GM18517 (cell line): ENCODE results near the gene SOX10.

Source experiments
- ATAC-seq: cut with Tn5 transposase; IDR thresholded peaks from one replicate; pipeline ENCODE4 v1.9.1; 2021; ENCODE audit warnings: mild to moderate bottlenecking, moderate library complexity; ENCODE audit not compliant: unreplicated experiment

The SOX10 gene

DNA sequence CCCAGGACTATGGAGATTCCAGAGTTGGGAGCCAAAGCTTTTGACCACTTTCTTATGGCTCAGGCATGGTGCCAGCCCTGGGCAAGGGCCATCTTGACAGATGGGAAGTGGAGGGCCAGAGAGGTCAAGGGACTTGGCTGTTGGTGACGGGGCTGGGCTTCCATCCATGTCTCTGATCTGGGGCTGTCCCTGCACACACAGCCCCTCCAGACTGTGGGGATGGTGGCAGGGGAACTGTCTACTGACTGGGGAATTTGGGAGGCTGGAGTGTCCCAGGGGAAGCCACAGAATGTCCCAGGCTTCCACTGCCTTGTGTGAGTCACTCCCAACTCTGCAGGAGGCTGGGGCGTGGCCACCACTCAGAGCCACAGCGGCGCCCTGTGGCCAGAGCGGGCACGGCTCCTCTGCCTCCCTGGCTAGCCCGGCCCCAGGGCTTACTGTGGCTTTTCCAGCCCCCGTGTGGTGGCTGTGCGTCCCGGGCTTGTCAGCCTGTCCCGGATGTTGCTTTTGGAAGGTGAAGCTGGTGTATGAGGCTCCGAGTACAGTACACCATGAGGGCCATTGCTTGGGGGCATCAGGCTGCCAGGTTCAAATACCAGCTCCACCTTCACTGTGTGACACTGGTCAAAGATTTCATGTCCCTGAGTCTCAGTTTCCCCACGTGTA, 50.5 kb downstream of the SOX10 start:
- ATAC-seq, result no peak

GRCh38 chr22:37932821-37933578, 51.4 kb downstream of the SOX10 start:
- ATAC-seq, result no peak

DNA sequence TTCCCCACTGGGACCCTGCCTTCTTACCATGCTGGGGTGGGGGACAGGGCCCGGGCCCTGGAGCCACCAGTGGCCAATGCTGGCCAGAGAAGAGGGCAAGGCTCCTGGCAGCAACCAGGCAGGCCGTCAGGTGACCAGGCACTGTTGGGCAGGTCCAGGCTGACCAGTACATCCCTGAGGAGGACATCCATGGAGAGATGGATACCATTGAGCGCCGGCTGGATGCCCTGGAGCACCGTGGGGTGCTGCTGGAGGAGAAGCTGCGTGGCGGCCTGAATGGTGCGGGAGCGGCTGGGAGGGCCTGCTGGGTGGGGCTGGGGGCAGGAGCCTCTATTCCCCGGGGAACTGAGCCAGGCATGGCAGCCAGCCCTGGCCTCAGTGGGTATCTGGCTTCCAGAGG, 52.0 kb downstream of the SOX10 start:
- no peak for ATAC-seq

GRCh38 chr22:37931893-37932389, 52.4 kb downstream of the SOX10 start:
- ATAC-seq, result no peak

GRCh38 chr22:37930952-37931440, 53.4 kb downstream of the SOX10 start:
- no peak for ATAC-seq

- no peak for ATAC-seq
Observed at GRCh38 chr22:37930270-37930951, 53.9 kb downstream of the SOX10 start.

GRCh38 chr22:37929390-37929789, 55.0 kb downstream of the SOX10 start:
- no peak for ATAC-seq

- ATAC-seq, result no peak
Observed at GRCh38 chr22:37927637-37927936, 56.8 kb downstream of the SOX10 start.

- ATAC-seq, result no peak
Observed at GRCh38 chr22:37926771-37927636, 57.4 kb downstream of the SOX10 start.

DNA sequence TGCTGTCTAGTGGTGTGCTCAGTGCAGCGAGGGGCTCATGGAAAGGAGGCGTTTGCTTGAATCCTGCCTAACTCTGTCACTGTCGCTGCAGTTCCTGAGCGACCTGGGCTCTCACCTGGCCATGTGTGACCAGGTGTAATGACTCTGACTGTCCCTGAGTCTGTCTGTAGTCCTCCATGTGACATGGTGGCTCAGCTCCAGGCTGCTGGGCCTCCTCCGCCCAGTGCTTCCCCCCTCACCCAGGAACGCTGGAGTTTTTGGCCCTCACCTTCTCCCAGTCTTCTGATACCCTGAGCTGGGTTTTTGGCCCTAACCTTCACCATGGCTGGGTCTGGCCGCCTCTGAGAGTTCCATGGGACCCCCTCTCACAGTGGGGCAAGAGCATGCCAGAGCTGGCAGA, 58.0 kb downstream of the SOX10 start:
- no peak for ATAC-seq

DNA sequence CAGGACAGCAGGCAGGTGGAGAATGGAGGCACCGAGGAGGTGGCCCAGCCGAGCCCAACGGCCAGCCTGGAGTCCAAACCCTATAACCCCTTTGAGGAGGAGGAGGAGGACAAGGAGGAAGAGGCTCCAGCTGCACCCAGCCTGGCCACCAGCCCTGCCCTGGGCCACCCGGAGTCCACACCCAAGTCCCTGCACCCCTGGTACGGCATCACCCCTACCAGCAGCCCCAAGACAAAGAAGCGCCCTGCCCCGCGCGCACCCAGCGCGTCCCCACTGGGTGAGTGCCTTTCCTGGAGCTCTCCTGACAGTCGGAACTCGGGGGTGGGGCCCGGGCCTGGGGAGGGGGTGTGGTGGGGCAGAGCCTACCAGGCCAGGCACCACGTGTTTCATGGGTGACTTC, 58.6 kb downstream of the SOX10 start:
- no peak for ATAC-seq

DNA sequence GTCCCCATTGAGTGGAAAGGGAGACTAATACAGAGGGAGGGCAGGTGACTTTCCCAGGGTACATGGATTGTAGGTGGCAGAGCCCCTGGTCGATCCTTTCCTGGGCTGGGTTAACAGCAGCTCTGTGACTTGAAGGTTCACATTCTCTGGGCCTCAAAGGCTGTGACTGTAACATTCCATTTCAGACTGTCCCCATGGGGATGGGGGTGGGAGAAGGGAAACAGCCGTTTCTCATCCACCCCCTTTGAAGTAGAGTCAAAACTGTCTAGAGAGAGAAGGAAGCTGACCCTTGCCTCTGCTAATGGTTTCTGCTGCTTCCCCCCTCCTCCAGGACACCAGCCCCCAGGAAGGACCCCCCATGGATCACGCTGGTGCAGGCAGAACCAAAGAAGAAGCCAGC, 59.0 kb downstream of the SOX10 start:
- no peak for ATAC-seq

DNA sequence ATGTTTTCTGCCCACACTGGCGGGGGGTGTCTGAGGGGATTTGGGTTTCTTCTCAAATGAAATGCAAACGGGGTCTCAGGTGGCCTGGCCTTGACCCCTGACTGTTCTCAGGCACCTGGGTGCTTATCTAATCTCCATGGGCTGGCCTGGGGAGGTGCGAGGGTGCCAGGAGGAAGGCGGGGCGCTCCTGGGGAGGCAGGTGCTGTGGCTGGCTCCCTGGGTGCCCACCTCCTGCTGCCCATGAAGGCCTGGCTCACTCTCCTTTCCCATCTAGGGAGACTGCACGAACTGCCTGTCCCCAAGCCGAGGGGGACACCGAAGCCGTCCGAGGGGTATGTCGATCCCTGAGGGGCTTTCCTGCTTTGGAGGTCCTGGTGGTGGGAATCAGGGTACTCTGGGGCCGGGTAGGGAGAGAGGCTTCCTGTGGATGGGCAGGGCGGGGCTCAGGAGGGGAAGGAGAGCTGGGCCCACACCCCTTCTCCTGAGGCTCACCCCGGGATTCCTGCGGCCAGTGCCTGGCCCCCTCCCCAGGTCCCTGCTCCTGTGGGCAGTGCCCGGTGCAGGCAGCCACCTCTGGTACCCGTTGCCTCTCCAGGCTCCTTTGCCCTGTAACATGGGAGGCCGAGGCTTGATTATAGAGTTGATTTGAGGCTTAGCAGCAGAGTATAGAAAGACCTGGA, 59.8 kb downstream of the SOX10 start:
- ATAC-seq, result no peak

- ATAC-seq, result no peak
Observed at GRCh38 chr22:37923927-37924326, 60.4 kb downstream of the SOX10 start.
